ENCODE results near the gene ZNF41. TPM values are rescaled to one million over a fixed set of nuclear protein-coding genes. Genes with fewer than 3 reads are reported as not detected.

ZNF41 gene
- total RNA-seq = 11.5 TPM
- long read RNA-seq, partial matches to known transcripts = 1 of 7 reads
- long read RNA-seq, other reads (novel, unspliced or antisense) = 6 of 7 reads

GRCh38 chrX:47482512-47483305, at the start of gene ZNF41:
TSS of gene ZNF41 (minus strand) at chrX:47483222. CDS start at chrX:47467481, 15,741 bp downstream.
- Histone ChIP-seq H3K27ac (peak within 1 kb of the TSS; percentile 96), H3K27me3 (no peaks in the 10 kb centered on the region), H3K4me3 (peak within 1 kb of the TSS; percentile 63), H3K4me1 (peaks cover 4% of the 10 kb centered on the region), H3K9me3 (no peaks in the 10 kb centered on the region), H3K36me3 (no peaks in the 10 kb centered on the region)
- intact Hi-C loops (cut with DNase I) = no loop called here
- TF ChIP-seq CTCF (IDR thresholded peaks at IDR 0.05) = no peak
- DNase-seq (peak; percentile 85), ATAC-seq (peak; percentile 96)

- Histone ChIP-seq H3K36me3 (no peaks in the 10 kb centered on the region), H3K9me3 (no peaks in the 10 kb centered on the region), H3K27me3 (no peaks in the 10 kb centered on the region), H3K4me3 (no peak overlapping the region), H3K4me1 (no peaks in the 10 kb centered on the region), H3K27ac (no peak overlapping the region)
- no peak for TF ChIP-seq CTCF (IDR thresholded peaks at IDR 0.05)
- intact Hi-C loops (cut with DNase I) = no loop called here
- no peak for DNase-seq
- no peak for ATAC-seq
Observed at GRCh38 chrX:47530049-47530448, 47.0 kb upstream of the ZNF41 start.

- no peak for DNase-seq
Observed at GRCh38 chrX:47529548-47529947, 46.5 kb upstream of the ZNF41 start.

GRCh38 chrX:47523713-47524166, 40.7 kb upstream of the ZNF41 start:
- DNase-seq (no peak), ATAC-seq (no peak)
- no peaks in the 10 kb centered on the region for H3K36me3 ChIP-seq
- H3K27ac ChIP-seq = no peak overlapping the region
- peak overlapping the region; percentile 52 for H3K4me3 ChIP-seq
- no peaks in the 10 kb centered on the region for H3K27me3 ChIP-seq
- intact Hi-C loops (cut with DNase I) = loop anchor here (10.0 kb wide), 1 partner anchor 329 kb away; the partner anchor contains the start of gene UBA1
- H3K9me3 ChIP-seq = no peaks in the 10 kb centered on the region
- no peak for TF ChIP-seq CTCF (IDR thresholded peaks at IDR 0.05)
- no peaks in the 10 kb centered on the region for H3K4me1 ChIP-seq

More at GRCh38 chrX:47529548-47529947, 46.5 kb upstream of the ZNF41 start:
- no peaks in the 10 kb centered on the region for H3K4me1 ChIP-seq
- TF ChIP-seq CTCF (IDR thresholded peaks at IDR 0.05) = no peak
- H3K9me3 ChIP-seq = no peaks in the 10 kb centered on the region
- H3K36me3 ChIP-seq = no peaks in the 10 kb centered on the region
- ATAC-seq = no peak
- no peak overlapping the region for H3K27ac ChIP-seq
- no peak overlapping the region for H3K4me3 ChIP-seq
- intact Hi-C loops (cut with DNase I) = loop anchor here (10.0 kb wide), 1 partner anchor 335 kb away; the partner anchor contains the start of gene UBA1
- no peaks in the 10 kb centered on the region for H3K27me3 ChIP-seq

- ATAC-seq (peak; percentile 100), DNase-seq (peak; percentile 90)
- H3K36me3 ChIP-seq = no peaks in the 10 kb centered on the region
- TF ChIP-seq CTCF (IDR thresholded peaks at IDR 0.05) = peak; percentile 80
- no peaks in the 10 kb centered on the region for H3K9me3 ChIP-seq
- no peaks in the 10 kb centered on the region for H3K27me3 ChIP-seq
- no peak overlapping the region for H3K27ac ChIP-seq
- H3K4me3 ChIP-seq = peak overlapping the region; percentile 52
- intact Hi-C loops (cut with DNase I) = loop anchor here (10.0 kb wide), 1 partner anchor 328 kb away; the partner anchor contains the start of gene UBA1
- H3K4me1 ChIP-seq = no peaks in the 10 kb centered on the region
Observed at GRCh38 chrX:47523297-47523696, 40.3 kb upstream of the ZNF41 start.

Measured in upper lobe of right lung (tissue), 1 donor.